DMS114 treated with DMSO at 0.1 percent for 48 hours (cell line): ENCODE data around the gene IDI1.
"Not testable (repeated sequence)": the region's sequence is repeated elsewhere in the genome, so short reads cannot be mapped to it uniquely, and the experiment has no call there.

Source experiments
- DNase-seq: peaks from one replicate; lab custom pipeline; 2025; ENCODE audit not compliant: unreplicated experiment; lab: John Stamatoyannopoulos, UW

Gene IDI1

DNA sequence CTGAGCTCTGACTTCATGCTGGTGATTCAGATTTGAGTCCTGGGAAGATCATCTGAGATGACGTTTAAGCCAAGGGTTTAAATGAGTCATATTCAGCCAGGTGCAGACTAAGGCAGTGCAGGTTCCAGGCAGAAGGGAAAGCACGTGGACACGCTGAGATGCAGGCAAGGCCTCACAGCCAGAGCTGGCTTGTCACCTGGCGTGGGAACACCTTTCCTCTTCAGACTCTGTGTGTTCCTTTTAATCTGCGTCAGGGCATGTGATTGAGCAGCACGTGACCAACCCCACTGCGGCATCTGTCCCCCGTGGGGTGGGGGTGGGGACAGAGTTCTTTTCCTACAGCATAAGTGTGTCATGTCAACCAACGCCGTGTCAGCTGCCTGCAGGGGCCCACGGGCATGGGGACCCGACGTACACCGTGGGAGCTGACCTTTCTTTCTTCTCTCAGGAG is 12.6 kb downstream of the IDI1 start:
- DNase-seq = no peak

DNA sequence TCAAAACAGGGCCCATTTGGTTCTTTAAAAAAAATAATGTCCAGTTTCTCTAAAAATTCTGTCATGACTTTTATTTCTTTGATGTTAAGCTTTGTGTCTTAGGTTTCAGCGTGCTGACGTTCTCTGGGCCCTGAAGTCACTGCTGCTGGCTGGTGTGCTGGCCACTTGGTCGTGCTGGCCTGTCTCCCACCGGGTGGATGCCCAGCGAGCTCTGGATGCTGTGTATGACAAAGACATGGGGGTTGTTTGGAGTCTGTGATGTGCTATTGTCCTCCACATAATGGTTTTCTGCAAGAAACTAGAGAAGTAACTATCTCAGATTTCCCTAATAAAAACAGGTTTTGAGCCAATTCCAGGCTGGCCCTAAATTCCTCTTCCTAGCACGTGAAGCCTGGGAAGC is 13.7 kb downstream of the IDI1 start:
- no peak for DNase-seq

DNA sequence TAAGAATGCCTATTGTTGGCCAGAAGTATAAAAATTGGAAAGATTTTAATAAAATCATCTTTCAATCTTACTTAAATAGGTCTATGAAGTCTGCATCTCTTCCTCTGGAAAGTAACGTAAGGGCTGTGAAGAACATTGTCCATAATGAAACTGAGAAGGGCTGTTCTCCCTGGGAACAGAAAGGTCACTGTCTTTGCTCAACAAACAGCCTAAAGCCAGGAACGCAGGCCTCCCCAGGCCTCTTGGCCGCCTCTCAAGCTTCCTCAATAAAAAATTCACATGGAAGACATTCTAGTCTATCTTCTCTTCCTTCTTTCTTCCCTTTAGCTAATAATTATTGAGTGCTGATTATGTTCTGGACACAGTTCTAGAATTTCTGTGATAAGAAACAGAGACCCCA is 14.2 kb downstream of the IDI1 start:
- no peak for DNase-seq

DNA sequence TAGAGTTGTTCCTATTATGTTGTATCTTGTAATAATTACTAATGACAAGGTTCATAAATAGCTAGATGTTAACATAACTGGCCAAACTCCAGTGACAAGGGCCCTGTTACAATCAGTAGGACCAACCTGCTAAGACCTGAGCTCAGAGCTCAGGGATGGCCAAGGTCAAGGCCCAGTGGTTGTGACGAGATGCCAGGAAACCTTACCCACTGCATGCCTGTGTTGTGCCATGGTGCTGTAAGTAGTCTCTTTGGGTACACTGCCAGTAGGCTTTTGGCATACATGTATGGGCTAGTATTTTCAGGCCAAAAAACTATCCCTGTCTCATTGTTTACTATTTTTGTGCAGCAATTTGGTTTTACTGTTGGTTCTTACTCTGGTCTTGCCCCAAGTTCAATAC is 15.3 kb downstream of the IDI1 start:
- DNase-seq = no peak

DNA sequence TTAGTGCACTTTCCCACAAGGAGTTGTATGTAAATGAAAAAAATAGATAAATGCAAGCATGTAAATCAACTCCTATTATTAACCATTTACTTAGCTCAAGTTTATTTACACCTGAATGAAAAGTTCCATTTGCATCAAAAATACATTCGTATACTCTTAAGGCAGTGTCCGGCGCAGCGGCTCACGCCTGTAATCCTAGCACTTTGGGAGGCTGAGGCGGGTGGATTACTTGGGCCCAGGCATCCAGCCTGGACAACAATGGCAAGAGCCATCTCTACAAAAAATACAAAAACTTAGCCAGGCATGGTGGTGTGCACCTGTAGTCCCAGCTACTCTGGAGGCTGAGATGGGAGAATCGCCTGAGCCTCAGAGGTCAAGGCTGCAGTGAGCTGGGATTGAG is 19.1 kb downstream of the IDI1 start:
- no peak for DNase-seq

DNA sequence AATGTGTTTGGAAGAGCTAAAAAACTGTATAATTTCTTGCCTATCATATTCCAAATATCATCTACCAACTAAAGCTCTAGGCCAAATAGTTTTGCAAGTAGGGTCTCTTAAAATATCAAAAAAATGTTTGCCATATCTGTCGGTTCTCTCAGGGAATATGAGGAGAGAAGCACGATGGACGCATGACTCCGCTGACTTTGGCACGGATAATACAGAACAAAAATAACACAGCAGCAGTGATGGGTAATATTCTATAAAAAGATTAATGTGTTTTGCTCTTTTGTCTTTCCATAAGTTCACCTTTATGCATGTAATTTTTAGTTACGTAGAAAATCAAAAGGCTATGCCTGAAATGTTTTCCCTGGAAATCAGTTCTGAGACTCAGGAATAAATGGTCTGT is 22.3 kb downstream of the IDI1 start:
- no peak for DNase-seq

DNA sequence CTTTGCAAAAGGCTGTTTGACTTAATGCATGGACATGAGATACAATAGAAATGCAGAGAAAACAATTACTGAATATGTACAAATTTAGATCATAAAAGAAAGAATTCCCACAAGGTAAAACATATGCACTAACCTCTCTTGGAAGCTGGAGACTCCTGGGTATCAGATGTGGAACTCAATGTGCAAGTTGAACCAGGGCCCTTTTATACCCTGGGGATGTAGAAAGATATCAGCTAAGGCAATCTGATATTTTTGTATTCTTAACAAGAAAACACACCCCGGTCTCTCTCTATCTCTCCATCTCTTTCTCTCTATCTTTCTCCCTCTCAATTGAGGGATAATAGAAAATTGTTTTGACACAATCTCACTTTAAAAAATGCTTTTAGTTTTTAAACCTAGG is 23.2 kb downstream of the IDI1 start, which contains the start of gene IDI2:
Gene IDI2 (minus strand): TSS at position 177 of the 400 bp plus-strand sequence. CDS start 1,136 bp downstream, outside the sequence.
- no peak for DNase-seq

DNA sequence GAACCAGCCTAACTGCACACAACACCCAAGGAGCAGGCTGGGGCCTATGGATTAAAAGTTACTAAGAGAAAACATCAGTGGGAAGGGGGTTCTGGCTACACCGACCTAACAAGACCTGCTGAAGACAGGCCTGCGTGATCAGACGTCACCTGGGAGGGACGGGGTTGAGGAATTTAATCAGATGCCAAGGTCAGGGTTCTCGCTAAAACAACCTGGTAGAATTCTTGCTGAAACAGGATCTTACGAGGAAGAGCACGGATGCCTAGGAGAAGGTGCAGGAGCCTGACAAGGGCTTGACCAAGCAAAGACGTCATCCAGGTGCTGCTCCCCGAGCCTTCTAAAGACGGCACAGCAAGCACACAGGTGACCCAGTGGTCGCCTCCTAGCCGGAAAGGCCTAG is 24.8 kb downstream of the IDI1 start:
- DNase-seq = no peak

DNA sequence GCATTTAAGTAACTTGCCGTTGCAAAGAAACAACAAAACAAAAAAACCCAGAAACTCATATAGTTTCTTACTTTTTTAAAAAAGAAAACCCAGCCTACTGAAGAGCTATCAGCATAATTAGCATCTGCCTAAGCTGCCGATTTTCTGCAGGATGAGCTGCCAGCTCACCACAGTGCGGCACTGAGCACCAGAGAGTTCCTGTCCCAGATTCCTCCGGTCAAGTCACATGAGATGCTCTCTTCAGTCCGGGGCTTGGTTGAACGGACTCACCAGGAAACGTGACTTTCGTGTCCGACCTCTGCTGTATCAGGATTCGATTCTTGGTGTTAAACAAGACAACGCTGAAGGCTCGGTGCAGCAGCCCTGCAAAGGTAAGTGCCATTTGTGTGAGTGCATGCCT is 26.5 kb downstream of the IDI1 start:
- no peak for DNase-seq

DNA sequence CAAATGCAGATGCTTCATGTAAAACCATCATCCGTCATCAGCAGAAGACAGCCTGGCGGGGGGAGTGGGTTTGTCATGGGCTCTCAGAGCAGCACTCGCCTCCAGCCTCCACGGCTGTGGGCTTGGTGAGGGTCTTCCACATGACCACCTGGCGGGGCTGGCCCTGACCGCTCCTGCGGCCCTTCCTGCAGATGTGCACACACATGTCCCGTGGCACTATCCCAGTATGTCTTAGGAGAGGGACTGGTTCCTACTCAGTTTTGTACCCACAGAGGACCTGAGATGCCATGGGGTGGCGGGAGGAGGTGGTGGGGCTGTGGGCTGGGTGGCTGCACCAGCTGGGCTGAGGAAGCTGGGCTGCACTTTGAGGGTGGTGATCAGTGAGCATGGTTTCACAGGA is 28.0 kb downstream of the IDI1 start:
- no peak for DNase-seq

DNA sequence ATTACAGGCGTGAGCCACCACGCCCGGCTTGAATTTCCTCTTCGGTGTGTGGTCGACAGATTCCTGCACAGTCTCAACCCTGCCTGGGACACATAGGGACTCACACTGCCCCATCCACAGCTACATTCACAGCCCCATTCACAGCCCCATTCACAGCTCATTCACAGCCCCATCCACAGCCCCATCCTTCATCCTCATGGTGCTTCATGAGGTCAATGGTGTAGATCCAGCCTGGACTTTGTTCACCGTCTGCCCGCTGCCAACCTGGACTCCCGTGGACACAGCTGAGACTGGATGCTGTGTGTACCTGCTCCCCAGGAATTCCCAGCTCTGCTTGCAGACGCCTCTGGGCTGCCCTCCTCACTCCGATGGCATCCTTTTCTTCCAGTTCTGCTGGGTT is 28.5 kb downstream of the IDI1 start:
- no peak for DNase-seq

DNA sequence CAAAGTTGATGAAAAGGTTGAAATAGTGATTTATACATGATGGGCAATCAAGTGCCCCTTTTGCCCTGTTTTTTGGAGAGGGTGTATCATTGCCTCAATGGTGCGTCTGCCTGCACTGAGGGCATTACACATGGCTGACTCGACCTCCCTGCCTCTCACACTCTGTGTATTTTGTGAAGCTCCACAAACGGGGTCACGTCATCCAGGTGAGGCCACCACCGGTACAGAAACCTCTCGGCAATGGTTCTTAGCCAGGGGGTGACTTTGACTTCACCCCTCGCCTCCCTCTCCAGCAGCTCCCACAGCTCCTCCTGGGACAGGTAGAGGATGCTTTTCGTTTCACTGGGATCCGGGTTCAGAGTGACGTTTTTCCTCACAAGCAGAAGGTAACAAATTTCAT is 29.6 kb downstream of the IDI1 start:
- DNase-seq = no peak

DNA sequence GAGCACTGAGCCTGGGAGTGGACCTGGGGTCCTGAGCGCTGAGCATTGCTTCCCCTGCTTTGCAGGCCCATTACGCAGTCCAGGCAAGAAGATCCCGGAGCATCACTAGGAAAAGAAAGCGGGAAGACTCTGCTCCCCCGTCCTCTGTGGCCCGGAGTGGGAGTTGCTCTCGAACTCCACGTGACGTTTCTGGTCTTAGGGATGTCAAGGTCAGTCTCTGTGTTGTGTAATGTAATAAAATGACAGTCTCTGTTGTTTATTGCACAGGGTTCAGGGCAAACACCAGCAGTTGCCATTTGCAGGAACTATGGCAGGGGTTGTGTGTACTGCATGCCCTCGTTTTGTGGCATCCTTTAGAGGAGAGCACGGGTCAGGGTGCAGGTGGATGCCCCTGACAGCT is 33.2 kb downstream of the IDI1 start:
- no peak for DNase-seq

DNA sequence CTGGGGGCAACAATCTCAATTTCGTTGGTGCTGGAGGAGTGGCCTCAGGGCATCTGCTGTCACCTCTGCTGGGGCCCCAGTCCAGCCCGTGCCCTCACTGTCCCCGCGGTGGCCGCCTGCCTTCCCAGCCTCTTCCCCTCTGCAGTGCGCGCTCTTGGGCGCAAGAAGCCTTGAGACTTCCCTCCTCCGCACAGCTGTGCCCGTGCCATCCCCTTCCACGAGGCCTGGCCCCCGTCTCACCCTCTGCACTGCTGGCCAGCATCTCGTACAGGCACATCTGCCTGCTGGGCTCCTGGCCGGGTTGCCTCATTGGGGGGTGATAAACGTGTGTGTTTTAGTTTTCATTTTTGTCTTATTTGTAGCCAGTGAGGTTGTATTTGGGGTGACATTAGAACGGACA is 37.2 kb downstream of the IDI1 start:
- no peak for DNase-seq

DNA sequence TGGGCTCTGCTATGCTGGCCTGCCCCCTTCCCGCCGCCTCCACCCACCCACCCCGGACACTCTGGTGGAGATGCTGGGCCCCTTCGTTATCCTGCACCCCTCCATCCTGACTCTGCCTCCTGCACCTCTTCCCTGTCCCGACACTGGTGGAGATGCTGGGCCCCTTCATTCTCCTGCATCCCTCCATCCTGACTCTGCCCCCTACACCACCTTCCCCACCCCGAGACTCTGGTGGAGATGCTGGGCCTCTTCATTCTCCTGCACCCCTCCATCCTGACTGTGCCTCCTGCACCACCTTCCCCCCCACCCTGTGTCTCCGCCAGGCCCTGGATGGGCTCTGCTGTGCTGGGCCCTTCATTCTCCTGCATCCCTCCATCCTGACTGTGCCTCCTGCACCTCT is 38.2 kb downstream of the IDI1 start:
- DNase-seq = no peak

DNA sequence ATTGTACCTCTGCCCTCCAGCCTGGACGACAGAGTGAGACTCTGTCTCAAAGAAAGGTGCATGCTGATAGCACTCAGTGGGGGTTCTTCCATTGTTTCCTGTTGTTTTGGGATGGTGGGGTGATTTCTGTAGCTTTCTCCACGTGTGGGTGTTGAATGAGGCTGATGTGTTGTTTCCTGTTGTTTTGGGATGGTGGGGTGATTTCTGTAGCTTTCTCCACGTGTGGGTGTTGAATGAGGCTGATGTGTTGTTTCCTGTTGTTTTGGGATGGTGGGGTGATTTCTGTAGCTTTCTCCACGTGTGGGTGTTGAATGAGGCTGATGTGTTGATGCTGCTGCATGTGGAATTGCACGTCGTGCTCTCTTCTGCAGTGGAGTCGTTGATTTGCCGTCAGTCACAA is 39.0 kb downstream of the IDI1 start:
- not testable (repeated sequence) for DNase-seq

DNA sequence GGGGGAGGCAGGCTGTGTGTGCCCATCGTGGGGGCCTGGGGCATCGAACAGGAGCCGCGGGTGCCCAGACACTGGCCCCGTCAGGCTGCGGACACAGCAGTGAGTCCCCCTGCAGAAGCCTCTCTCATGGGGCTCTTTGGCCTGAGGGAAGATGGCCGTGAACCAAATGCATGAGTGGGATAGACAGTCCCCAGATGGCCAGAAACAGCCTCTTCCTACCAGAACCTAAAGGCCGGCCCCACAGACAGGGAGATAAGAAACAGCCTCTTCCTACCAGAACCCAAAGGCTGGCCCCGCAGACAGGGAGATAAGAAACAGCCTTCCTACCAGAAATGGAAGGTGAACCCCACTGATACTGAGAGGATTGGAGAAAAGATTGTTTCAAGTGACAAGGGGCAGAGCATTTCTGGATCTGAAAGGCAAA is 39.8 kb downstream of the IDI1 start:
- DNase-seq = no peak

DNA sequence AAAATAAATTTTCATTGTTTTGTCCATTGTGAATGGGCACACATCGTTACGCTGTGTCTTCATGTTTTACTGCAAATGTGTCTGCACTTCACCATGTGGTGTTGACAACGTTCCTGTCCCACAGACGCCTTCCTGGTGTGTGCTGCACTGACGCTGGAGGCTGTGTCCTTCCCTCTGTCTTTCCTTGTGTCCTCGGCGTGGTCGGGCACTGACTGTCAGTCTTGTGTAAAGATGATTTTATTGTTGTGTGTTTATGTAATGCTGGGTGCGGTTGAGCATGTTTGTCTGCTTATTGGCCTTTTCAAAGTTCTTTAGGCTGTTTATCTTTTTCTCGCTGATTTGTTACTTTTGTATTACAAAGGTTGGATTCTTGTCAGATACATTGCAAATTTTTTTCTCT is 41.3 kb downstream of the IDI1 start:
- no peak for DNase-seq

DNA sequence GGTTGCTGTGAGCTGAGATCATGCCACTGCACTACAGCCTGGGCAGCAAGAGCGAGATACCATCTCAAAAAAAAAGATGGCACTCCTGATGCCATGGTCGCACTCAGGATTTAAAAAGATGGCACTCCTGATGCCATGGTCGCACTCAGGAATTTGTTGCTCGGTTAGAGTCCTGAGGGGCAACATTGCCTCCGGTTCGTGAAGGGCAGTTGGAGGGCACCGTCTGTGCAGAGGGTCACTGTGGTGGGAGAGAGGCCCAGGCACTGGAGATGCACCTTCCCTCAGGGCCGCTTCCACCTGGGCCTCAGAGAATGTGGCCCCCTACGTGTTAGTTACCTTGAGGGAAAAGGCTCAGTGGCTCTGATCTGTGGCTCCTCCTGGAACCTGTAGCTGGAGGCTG is 42.3 kb downstream of the IDI1 start:
- DNase-seq = no peak

DNA sequence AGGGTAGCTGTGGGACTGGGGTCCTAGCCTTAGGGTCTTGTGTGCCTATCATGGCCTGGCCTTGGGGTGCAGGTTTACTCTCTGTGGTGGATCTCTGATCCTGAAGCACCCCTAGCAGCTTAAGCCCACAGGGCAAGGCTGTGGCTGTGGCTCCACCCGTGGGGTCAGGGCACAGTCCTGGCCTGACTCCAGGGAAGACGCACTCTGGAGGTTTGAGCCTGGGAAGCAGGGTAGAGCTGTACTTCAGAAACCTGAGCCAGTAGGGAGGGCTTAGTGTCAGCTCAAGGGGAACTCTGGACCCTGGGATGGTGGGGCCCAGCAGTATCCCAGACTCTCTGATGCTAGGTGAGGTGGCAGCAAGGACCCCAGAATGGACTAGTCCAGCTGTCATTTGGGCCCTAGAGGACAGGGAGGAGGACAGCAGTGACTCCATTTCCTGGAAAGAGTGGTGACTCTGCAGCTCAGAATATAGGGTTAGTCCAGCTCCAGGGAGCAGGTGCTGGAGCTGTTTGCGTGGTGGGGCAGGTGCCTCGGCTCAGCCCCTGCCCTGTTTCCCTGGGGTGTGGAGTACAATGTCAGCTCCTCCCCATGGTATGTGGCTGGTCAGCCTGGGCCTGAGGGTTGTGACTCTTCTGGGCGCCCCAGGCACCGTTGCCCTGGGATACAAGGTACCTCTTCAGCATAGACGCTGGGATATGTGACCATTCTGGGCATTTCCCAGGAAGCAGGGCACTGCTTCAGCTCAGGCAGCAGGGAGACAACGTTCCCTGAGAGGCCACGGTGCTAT is 44.8 kb downstream of the IDI1 start:
- no peak for DNase-seq

DNA sequence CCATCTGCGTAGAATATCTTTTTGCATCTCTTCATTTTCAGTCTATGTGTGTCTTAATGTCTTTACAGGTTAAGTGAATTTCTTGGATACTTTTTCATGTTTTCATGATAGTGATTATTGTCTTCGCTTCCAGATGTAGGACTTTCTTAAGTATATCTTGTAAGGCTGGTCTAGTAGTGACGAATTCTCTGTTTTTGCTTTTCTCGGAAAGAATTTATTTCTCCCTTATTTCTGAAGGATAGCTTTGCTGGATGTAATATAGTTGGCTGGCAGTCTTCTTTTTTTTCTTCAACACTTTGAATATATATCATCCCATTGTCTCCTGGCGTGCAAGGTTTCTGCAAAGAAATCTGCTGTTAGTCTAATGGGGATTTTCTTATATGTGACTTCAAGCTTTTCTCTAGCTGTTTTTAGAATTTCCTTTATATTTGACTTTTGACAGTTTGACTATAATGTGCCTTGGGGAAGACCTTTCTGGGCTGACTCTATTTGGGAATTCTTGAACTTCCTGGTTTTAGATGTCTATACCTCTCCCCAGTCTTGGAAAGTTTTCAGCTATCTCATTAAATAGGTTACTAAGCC is 46.4 kb downstream of the IDI1 start:
- DNase-seq = no peak

DNA sequence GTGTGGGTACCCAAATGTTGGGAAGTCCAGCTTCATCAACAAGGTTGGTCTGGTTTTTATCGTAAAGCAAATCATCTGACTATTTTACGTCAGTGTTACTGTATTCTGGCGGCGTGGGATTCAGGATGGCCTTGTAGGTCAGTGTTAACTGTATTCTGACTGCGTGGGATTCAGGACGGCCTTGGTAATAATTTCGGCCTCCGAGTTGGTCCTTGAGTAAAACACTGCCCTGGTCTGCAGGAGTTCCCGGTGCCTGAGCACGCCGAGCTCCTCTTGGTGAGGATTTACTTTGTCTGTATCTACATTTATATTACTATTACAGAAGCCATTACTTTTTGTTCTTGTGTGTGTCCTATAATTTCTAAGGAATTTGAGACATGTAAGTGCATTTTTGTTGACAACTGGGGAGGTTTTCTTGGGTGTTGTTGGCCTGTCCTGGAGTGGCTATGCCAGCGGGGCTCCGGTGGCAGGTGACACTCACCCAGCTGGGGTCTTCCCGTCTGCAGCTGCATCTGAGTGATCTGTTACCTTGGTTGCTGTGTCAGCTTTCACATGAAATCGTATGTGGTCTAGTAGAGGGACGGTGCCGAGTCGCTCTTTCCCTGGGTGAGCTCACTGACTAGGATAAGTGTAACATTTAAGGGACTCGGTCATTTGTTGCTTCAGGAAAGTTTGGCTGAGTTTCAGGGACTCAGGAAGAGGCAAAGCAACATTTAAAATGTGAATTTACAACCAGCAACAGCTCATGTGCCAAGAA is 51.5 kb downstream of the IDI1 start:
- DNase-seq = no peak
